ENCODE results near the gene CNTN5. TPM values are rescaled to one million over a fixed set of nuclear protein-coding genes. Genes with fewer than 3 reads are reported as not detected.

The CNTN5 gene
- total RNA-seq, 1 experiment from 2014 or later: not detected

GRCh38 chr11:99571094-99571493, 550.3 kb downstream of the CNTN5 start:
- H2BK5ac ChIP-seq (ENCODE audit: insufficient read length, low read length): no peak overlapping the region
- H3T11ph ChIP-seq (ENCODE audit: low read length): no peak overlapping the region
- no peaks in the 10 kb centered on the region for H3K27me3 ChIP-seq (ENCODE audit: insufficient read depth, low read length)
- H4K8ac ChIP-seq (replicated peaks; ENCODE audit: insufficient read length, low read depth, low read length): no peak overlapping the region
- no peak overlapping the region for H2BK120ac ChIP-seq (ENCODE audit: low read depth, low read length, poor library complexity, severe bottlenecking)
- H4K5ac ChIP-seq (ENCODE audit: insufficient read length, low read depth, low read length): no peak overlapping the region
- H3K4ac ChIP-seq (ENCODE audit: low read depth, low read length): no peak overlapping the region
- no peak overlapping the region for H2AK5ac ChIP-seq (ENCODE audit: insufficient read length, low read length)
- H3K4me1 ChIP-seq (ENCODE audit: insufficient read depth, low read length): no peaks in the 10 kb centered on the region
- no peak overlapping the region for H3K23ac ChIP-seq (ENCODE audit: insufficient read length, low read depth, low read length)
- no peak overlapping the region for H3K18ac ChIP-seq (ENCODE audit: insufficient read length, low read depth, low read length)
- no peaks in the 10 kb centered on the region for H3K79me1 ChIP-seq (ENCODE audit: insufficient read depth, low read depth, low read length, poor library complexity, severe bottlenecking)
- Mint-ChIP-seq H3K36me3 (ENCODE audit: insufficient read depth in 1 of 3, low read depth in 3 of 3) (no peaks in the 10 kb centered on the region), H3K4me3 (no peak overlapping the region), H3K9me3 (peaks cover 2 to 3% of the 10 kb centered on the region in 2 experiments; a peak in 3 of 5 replicates), H3K27me3 (ENCODE audit: low read depth) (no peaks in the 10 kb centered on the region), H3K27ac (no peak overlapping the region), H3K4me1 (no peaks in the 10 kb centered on the region)
- no peak overlapping the region for H2AFZ ChIP-seq (ENCODE audit: low read length)
- WGBS (ENCODE audit: extremely low coverage, insufficient read length, low lambda C conversion rate): no CpG with 5 or more reads among the region's 2 CpGs
- no peak overlapping the region for H2BK20ac ChIP-seq (ENCODE audit: low read depth, low read length, poor library complexity, severe bottlenecking)
- H4K20me1 ChIP-seq (ENCODE audit: control insufficient read depth, insufficient read depth, insufficient read length): no peaks in the 10 kb centered on the region
- H3K23me2 ChIP-seq (ENCODE audit: insufficient read length, low read depth, low read length, poor library complexity, severe bottlenecking): no peaks in the 10 kb centered on the region
- no peak overlapping the region for H2BK12ac ChIP-seq (ENCODE audit: insufficient read length, low read depth, low read length)
- H4K91ac ChIP-seq (ENCODE audit: insufficient read length, low read depth, low read length): no peak overlapping the region
- H2BK15ac ChIP-seq (ENCODE audit: low read depth, low read length): no peak overlapping the region
- no peak overlapping the region for H3K9ac ChIP-seq (ENCODE audit: extremely low read depth, insufficient read length, low read length)
- no peak for TF ChIP-seq CTCF (conservative IDR thresholded peaks at IDR 0.05)
- no peaks in the 10 kb centered on the region for H3K9me3 ChIP-seq (ENCODE audit: control insufficient read depth, low read depth, low read length)
- no peak for DNase-seq
- H3K79me2 ChIP-seq (ENCODE audit: insufficient read depth, low read length): no peaks in the 10 kb centered on the region
- H3K27ac ChIP-seq (ENCODE audit: insufficient read length, low read depth, low read length): no peak overlapping the region
- no peak overlapping the region for H3K56ac ChIP-seq (ENCODE audit: insufficient read length, low read depth, low read length)
- H3K4me2 ChIP-seq (ENCODE audit: insufficient read depth, insufficient read length, low read length): no peak overlapping the region
- H3K14ac ChIP-seq (ENCODE audit: insufficient read depth, low read length): no peak overlapping the region
